OCI-LY7 (cell line): ENCODE results near the gene KLHL25. TPM values are rescaled to one million over a fixed set of nuclear protein-coding genes. Genes with fewer than 3 reads are reported as not detected.

Source experiments
- BruUV-seq: library from RNA; stranded (reverse); fragments of 400-500 nt; replicated peaks from 2 replicates; lab custom pipeline; 2021; lab: Mats Ljungman, UMichigan
- CTCF ChIA-PET: fragments of 300-600 bp; sonication (Branson Sonifier 250); formaldehyde crosslinking; loops from one replicate; lab custom pipeline; 2022; ENCODE audit warnings: antibody characterized with exemption; ENCODE audit not compliant: unreplicated experiment; lab: Charles Lee
- POLR2A ChIA-PET: fragments of 300-600 bp; sonication (Branson Sonifier 250); formaldehyde crosslinking; loops from one replicate; lab custom pipeline; 2022; ENCODE audit warnings: antibody characterized with exemption; lab: Charles Lee
- DNase-seq: peaks from one replicate; pipeline ENCODE4 v3.0.0-alpha.2; 2015; ENCODE audit warnings: low spot score
- H2AFZ ChIP-seq: fragments of 200-600 bp; sonication (generic), shearing (Covaris generic); 2 replicates; pipeline ENCODE4 v1.6.1; 2014; ENCODE audit warnings: mild to moderate bottlenecking, antibody characterized with exemption, low read length, moderate library complexity
- H3K27ac ChIP-seq: fragments of 200-600 bp; sonication (generic); 2 replicates; pipeline ENCODE4 v1.5.1; 2014; ENCODE audit warnings: mixed run types, low read depth, mild to moderate bottlenecking, moderate library complexity, low read length, inconsistent platforms; ENCODE audit not compliant: poor library complexity, severe bottlenecking
- H3K36me3 ChIP-seq: fragments of 200-600 bp; sonication (generic); 2 replicates; pipeline ENCODE4 v1.6.1; 2014; ENCODE audit warnings: mild to moderate bottlenecking, antibody characterized with exemption, low read length, moderate library complexity, mixed read lengths; ENCODE audit not compliant: insufficient read depth
- H3K4me1 ChIP-seq: fragments of 200-600 bp; sonication (generic); 2 replicates; pipeline ENCODE4 v1.5.1; 2014; ENCODE audit warnings: mild to moderate bottlenecking, low read length; ENCODE audit not compliant: insufficient read depth, poor library complexity, severe bottlenecking
- H3K4me2 ChIP-seq: fragments of 200-600 bp; sonication (generic); 2 replicates; pipeline ENCODE4 v1.6.1; 2014; ENCODE audit warnings: mild to moderate bottlenecking, low read length
- H3K4me3 ChIP-seq: fragments of 200-600 bp; sonication (generic); 2 replicates; pipeline ENCODE4 v1.5.1; 2014; ENCODE audit warnings: mild to moderate bottlenecking, low read depth, low read length; ENCODE audit not compliant: poor library complexity, severe bottlenecking
- H3K79me2 ChIP-seq: fragments of 200-600 bp; sonication (generic); 2 replicates; pipeline ENCODE4 v1.6.1; 2016; ENCODE audit warnings: low read depth, mild to moderate bottlenecking, low read length, moderate library complexity, mixed read lengths; ENCODE audit not compliant: insufficient read depth
- H3K9me2 ChIP-seq: fragments of 200-600 bp; sonication (generic); 2 replicates; pipeline ENCODE4 v1.6.1; 2016; ENCODE audit warnings: mild to moderate bottlenecking, low read length, mixed read lengths; ENCODE audit not compliant: insufficient read depth
- H3K9me3 ChIP-seq: fragments of 200-600 bp; sonication (generic); 2 replicates; pipeline ENCODE4 v1.6.1; 2014; ENCODE audit warnings: mild to moderate bottlenecking, mixed run types, low read length, mixed read lengths
- H4K20me1 ChIP-seq: fragments of 200-600 bp; sonication (generic); 2 replicates; pipeline ENCODE4 v1.6.1; 2014; ENCODE audit warnings: mild to moderate bottlenecking, antibody characterized with exemption, low read length, moderate library complexity, mixed read lengths; ENCODE audit not compliant: insufficient read depth
- EZH2phosphoT487 ChIP-seq: fragments of 200-600 bp; sonication (generic); IDR thresholded peaks from 2 replicates; pipeline ENCODE4 v1.6.1; 2018; ENCODE audit warnings: low read depth, borderline replicate concordance, mild to moderate bottlenecking, mixed run types, antibody characterized with exemption, low read length, moderate library complexity, mixed read lengths
- intact Hi-C: fragments of 100-400 bp; cut with micrococcal nuclease; formaldehyde crosslinking; loops from one replicate; pipeline ENCODE4 v1.10.0; 2022; ENCODE audit not compliant: unreplicated experiment
- total RNA-seq, 2 experiments: library from RNA; depleted of rRNA in 1 of 2; stranded (reverse); fragments of >200 nt in 1 of 2; shearing (Covaris generic) in 1 of 2; gene quantifications; 2 replicates each; pipeline ENCODE4 v1.2.3, GENCODE V29; 2014 to 2022
- TF ChIP-seq, protein P1 (sequence below): fragments of 200-600 bp; sonication (generic); conservative IDR thresholded peaks from 2 replicates; pipeline ENCODE4 v1.5.1; 2014; ENCODE audit warnings: mild to moderate bottlenecking, antibody characterized with exemption, low read length, moderate library complexity, mixed read lengths

The KLHL25 gene
- total RNA-seq, 2 experiments from 2014 or later: 5.1 to 7.7 TPM

- peaks cover 11% of the 10 kb centered on the region for H3K4me1 ChIP-seq
- H3K9me2 ChIP-seq: no peaks in the 10 kb centered on the region
- POLR2A ChIA-PET: no interaction called here
- H4K20me1 ChIP-seq: no peaks in the 10 kb centered on the region
- H3K4me3 ChIP-seq: no peak overlapping the region
- no peaks in the 10 kb centered on the region for H3K9me3 ChIP-seq
- no peaks in the 10 kb centered on the region for H3K79me2 ChIP-seq
- TF ChIP-seq EZH2phosphoT487: no peak
- TF ChIP-seq, protein P1, sequence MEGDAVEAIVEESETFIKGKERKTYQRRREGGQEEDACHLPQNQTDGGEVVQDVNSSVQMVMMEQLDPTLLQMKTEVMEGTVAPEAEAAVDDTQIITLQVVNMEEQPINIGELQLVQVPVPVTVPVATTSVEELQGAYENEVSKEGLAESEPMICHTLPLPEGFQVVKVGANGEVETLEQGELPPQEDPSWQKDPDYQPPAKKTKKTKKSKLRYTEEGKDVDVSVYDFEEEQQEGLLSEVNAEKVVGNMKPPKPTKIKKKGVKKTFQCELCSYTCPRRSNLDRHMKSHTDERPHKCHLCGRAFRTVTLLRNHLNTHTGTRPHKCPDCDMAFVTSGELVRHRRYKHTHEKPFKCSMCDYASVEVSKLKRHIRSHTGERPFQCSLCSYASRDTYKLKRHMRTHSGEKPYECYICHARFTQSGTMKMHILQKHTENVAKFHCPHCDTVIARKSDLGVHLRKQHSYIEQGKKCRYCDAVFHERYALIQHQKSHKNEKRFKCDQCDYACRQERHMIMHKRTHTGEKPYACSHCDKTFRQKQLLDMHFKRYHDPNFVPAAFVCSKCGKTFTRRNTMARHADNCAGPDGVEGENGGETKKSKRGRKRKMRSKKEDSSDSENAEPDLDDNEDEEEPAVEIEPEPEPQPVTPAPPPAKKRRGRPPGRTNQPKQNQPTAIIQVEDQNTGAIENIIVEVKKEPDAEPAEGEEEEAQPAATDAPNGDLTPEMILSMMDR: no peak
- no peak overlapping the region for H3K4me2 ChIP-seq
- H3K36me3 ChIP-seq: no peaks in the 10 kb centered on the region
- CTCF ChIA-PET: no interaction called here
- no peak overlapping the region for H3K27ac ChIP-seq
- intact Hi-C loops: no loop called here
- H2AFZ ChIP-seq: no peak overlapping the region
- no TSS peak for BruUV-seq
- DNase-seq: no peak
Measured at GRCh38 chr15:85781099-85781498, 13.6 kb downstream of the KLHL25 start.

- Histone ChIP-seq H3K36me3 (no peaks in the 10 kb centered on the region), H3K9me2 (no peaks in the 10 kb centered on the region), H4K20me1 (no peaks in the 10 kb centered on the region), H2AFZ (no peak overlapping the region), H3K79me2 (no peaks in the 10 kb centered on the region), H3K4me1 (peaks cover 4% of the 10 kb centered on the region), H3K4me3 (no peak overlapping the region), H3K4me2 (no peak overlapping the region), H3K9me3 (no peaks in the 10 kb centered on the region), H3K27ac (no peak overlapping the region)
- CTCF ChIA-PET: no interaction called here
- no peak for TF ChIP-seq EZH2phosphoT487
- TF ChIP-seq, protein P1: no peak
- no peak for DNase-seq
- intact Hi-C loops: no loop called here
- no TSS peak for BruUV-seq
- POLR2A ChIA-PET: no interaction called here
Measured at GRCh38 chr15:85780225-85780985, 14.3 kb downstream of the KLHL25 start.

GRCh38 chr15:85779249-85779648 lies 15.5 kb downstream of the KLHL25 start:
- H3K4me3 ChIP-seq: no peak overlapping the region
- intact Hi-C loops: no loop called here
- H3K79me2 ChIP-seq: no peaks in the 10 kb centered on the region
- H4K20me1 ChIP-seq: no peaks in the 10 kb centered on the region
- H3K27ac ChIP-seq: no peak overlapping the region
- H3K9me3 ChIP-seq: no peaks in the 10 kb centered on the region
- TF ChIP-seq EZH2phosphoT487: no peak
- TF ChIP-seq, protein P1: no peak
- no peaks in the 10 kb centered on the region for H3K4me1 ChIP-seq
- H3K4me2 ChIP-seq: no peak overlapping the region
- no peaks in the 10 kb centered on the region for H3K36me3 ChIP-seq
- ChIA-PET CTCF (interaction anchor here (1.3 kb wide), 1 partner anchor 14 kb away, joined by 4 read pairs; no protein-coding TSS in a partner anchor), POLR2A (no interaction called here)
- DNase-seq: no peak
- no peaks in the 10 kb centered on the region for H3K9me2 ChIP-seq
- H2AFZ ChIP-seq: no peak overlapping the region
- BruUV-seq: no TSS peak
